Endothelial cell of umbilical vein (primary cell): ENCODE data around the gene MB. TPM values are rescaled to one million over a fixed set of nuclear protein-coding genes. Genes with fewer than 3 reads are reported as not detected.

Experiments used
- BruUV-seq: library from RNA; stranded (reverse); fragments of 400-500 nt; replicated peaks from 2 replicates; lab custom pipeline; 2021; lab: Mats Ljungman, UMichigan
- CTCF ChIA-PET: fragments of 300-600, 350-600 bp; sonication (Branson Sonifier 250); formaldehyde crosslinking; loops from one replicate; lab custom pipeline; 2021; ENCODE audit warnings: antibody characterized with exemption, inconsistent platforms; lab: Charles Lee
- POLR2A ChIA-PET: fragments of 300-600, 350-600 bp; sonication (Branson Sonifier 250); formaldehyde crosslinking; loops from one replicate; lab custom pipeline; 2021; ENCODE audit warnings: antibody characterized with exemption, inconsistent platforms; lab: Charles Lee
- DNase-seq: peaks from one replicate; pipeline ENCODE4 v3.0.0-alpha.2; 2011; ENCODE audit warnings: low read depth, low spot score
- FAIRE-seq: peaks from 2 replicates; lab custom pipeline; 2011; peaks lifted over from hg19 to GRCh38; lab: Jason Lieb, UNC
- H2AFZ ChIP-seq: 2 replicates; pipeline ENCODE4 v1.6.0; 2012; ENCODE audit warnings: low read depth, low read length, control low read depth, inconsistent platforms
- H3K27ac ChIP-seq: 2 replicates; pipeline ENCODE4 v1.5.1; 2011; ENCODE audit warnings: low read depth, mild to moderate bottlenecking, control low read depth, low read length, moderate library complexity; ENCODE audit not compliant: insufficient read depth
- H3K27me3 ChIP-seq, 2 experiments: 2 replicates each; pipeline versions ENCODE4 v1.6.0 to v1.6.1; 2011; ENCODE audit warnings: low read length in 2 of 2, mixed read lengths in 1 of 2; ENCODE audit not compliant: control insufficient read depth in 2 of 2, insufficient read depth in 2 of 2
- H3K36me3 ChIP-seq, 2 experiments: 2 replicates in 1 of 2; 3 replicates in 1 of 2; pipeline ENCODE4 v1.5.1; 2011; ENCODE audit warnings: low read length in 2 of 2, mild to moderate bottlenecking in 1 of 2, moderate library complexity in 1 of 2; ENCODE audit not compliant: control insufficient read depth in 2 of 2, insufficient read depth in 2 of 2; ENCODE audit errors: extremely low read depth in 1 of 2
- H3K4me1 ChIP-seq: 3 replicates; pipeline ENCODE4 v1.5.1; 2011; ENCODE audit warnings: mild to moderate bottlenecking, low read length; ENCODE audit not compliant: control insufficient read depth, insufficient read depth; ENCODE audit errors: extremely low read depth
- H3K4me2 ChIP-seq: 2 replicates; pipeline ENCODE4 v1.6.1; 2011; ENCODE audit warnings: low read length, control low read depth, mixed read lengths; ENCODE audit not compliant: insufficient read depth
- H3K4me3 ChIP-seq, 3 experiments: fragments of 200-600 bp in 1 of 3; sonication (generic), shearing (Covaris generic) in 1 of 3; replicated peaks in 1 of 3; 2 replicates each; pipeline ENCODE4 v1.5.1; 2011 to 2016; ENCODE audit warnings: control low read depth in 3 of 3, low read length in 3 of 3, mild to moderate bottlenecking in 2 of 3, inconsistent platforms in 1 of 3, low read depth in 1 of 3, moderate library complexity in 1 of 3; ENCODE audit not compliant: insufficient read depth in 1 of 3
- H3K79me2 ChIP-seq: 2 replicates; pipeline ENCODE4 v1.6.0; 2012; ENCODE audit warnings: low read length, inconsistent platforms; ENCODE audit not compliant: control insufficient read depth, insufficient read depth
- H3K9ac ChIP-seq: replicated peaks from 2 replicates; pipeline ENCODE3; 2011; ENCODE audit warnings: low read length, control low read depth; ENCODE audit not compliant: insufficient read depth; ENCODE audit errors: extremely low read depth
- H3K9me1 ChIP-seq: replicated peaks from 3 replicates; pipeline ENCODE4 v1.6.0; 2011; ENCODE audit warnings: mild to moderate bottlenecking, low read length; ENCODE audit not compliant: control insufficient read depth, insufficient read depth; ENCODE audit errors: extremely low read depth
- H3K9me3 ChIP-seq: replicated peaks from 2 replicates; pipeline ENCODE4 v1.5.1; 2012; ENCODE audit warnings: low read length, inconsistent platforms; ENCODE audit not compliant: control insufficient read depth, insufficient read depth
- H4K20me1 ChIP-seq: replicated peaks from 2 replicates; pipeline ENCODE3; 2011; ENCODE audit warnings: mild to moderate bottlenecking, low read length; ENCODE audit not compliant: control insufficient read depth, insufficient read depth; ENCODE audit errors: extremely low read depth
- FOS ChIP-seq: IDR thresholded peaks from 2 replicates; pipeline ENCODE4 v1.6.1; 2011; ENCODE audit warnings: mild to moderate bottlenecking, low read length, moderate library complexity, borderline replicate concordance; ENCODE audit not compliant: insufficient read depth
- GATA2 ChIP-seq: IDR thresholded peaks from 2 replicates; pipeline ENCODE4 v1.7.0; 2011; ENCODE audit warnings: low read depth, mild to moderate bottlenecking, moderate library complexity, mixed read lengths, low read length; ENCODE audit not compliant: insufficient read length, insufficient read depth
- MYC ChIP-seq: IDR thresholded peaks from one replicate; pipeline ENCODE4 v1.6.1; 2011; ENCODE audit warnings: mild to moderate bottlenecking, low read depth, low read length
- POLR2AphosphoS5 ChIP-seq: IDR thresholded peaks from 2 replicates; pipeline ENCODE4 v1.6.1; 2012; ENCODE audit warnings: low read depth, mild to moderate bottlenecking, control low read depth, low read length, moderate library complexity; ENCODE audit not compliant: insufficient read depth
- dilution Hi-C: fragments of 300-500 bp; cut with MboI; formaldehyde crosslinking; loops from one replicate; pipeline ENCODE4 v1.15.0; 2019; ENCODE audit warnings: low sequenced_read_pairs; ENCODE audit not compliant: extremely low pct_ligation_motif_present
- intact Hi-C: fragments of 100-400 bp; cut with micrococcal nuclease; formaldehyde crosslinking; loops from one replicate; pipeline ENCODE4 v1.10.0; 2022
- polyA plus RNA-seq, 4 experiments: library from polyadenylated mRNA; depleted of rRNA in 3 of 4; stranded (reverse) in 3 of 4; unstranded in 1 of 4; fragments of >200 nt; gene quantifications; 2 replicates each; pipeline versions ENCODE4 v1.2.1 to v1.2.3, GENCODE V29; 2011 to 2012; ENCODE audit warnings: missing spikeins in 1 of 4
- total RNA-seq: library from RNA; stranded (reverse); gene quantifications from 2 replicates; pipeline ENCODE4 v1.2.3, GENCODE V29; 2021
- TF ChIP-seq, protein P1 (sequence below), 2 donors: IDR thresholded peaks; 1 replicate in 1 of 2; 2 replicates in 1 of 2; pipeline ENCODE4 v1.5.1; 2011; ENCODE audit warnings: low read length in 2 of 2, mild to moderate bottlenecking in 2 of 2, moderate library complexity in 2 of 2, control low read depth in 1 of 2, inconsistent platforms in 1 of 2, low read depth in 1 of 2; ENCODE audit not compliant: insufficient read depth in 1 of 2; ENCODE audit errors: extremely low read depth in 1 of 2
- TF ChIP-seq, protein P2 (sequence below): IDR thresholded peaks from 2 replicates; pipeline ENCODE4 v1.6.1; 2011; ENCODE audit not compliant: insufficient read depth, insufficient read length

MB gene
- total and polyA plus RNA-seq, 2 donors (not counting 3 experiments of a cell fraction or from before 2014, with no cell fraction given), result not detected

DNA sequence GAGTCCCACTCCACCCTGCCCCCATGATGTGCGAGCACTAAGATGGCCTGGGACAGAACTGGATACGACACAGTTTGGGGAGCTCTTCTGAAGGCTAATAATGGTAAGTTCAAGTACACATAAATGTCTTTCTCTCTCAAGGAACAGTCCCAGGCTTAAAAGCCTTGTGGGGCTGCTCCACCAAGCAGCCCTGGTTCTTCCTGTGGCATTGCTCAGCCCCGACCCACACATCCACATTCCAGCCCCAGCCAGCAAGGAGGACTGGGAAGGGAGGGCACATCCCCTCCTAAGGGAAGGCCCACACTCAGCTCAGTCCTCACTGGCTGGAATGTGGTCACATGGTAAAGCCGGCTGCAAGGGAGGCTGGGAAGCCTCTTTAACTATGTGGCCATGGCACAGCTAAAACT, 13.3 kb upstream of the MB start:
- H3K27me3 ChIP-seq, result no peaks in the 10 kb centered on the region
- no peak overlapping the region for H3K9ac ChIP-seq
- no peaks in the 10 kb centered on the region for H3K79me2 ChIP-seq
- POLR2A ChIA-PET, result no interaction called here
- H3K27ac ChIP-seq, result no peak overlapping the region
- peaks cover 8% of the 10 kb centered on the region for H3K4me1 ChIP-seq
- H3K9me1 ChIP-seq, result no peaks in the 10 kb centered on the region
- intact Hi-C loops (no loop called here), dilution Hi-C loops (no loop called here)
- CTCF ChIA-PET, result interaction anchor here (0.6 to 2.7 kb wide), 9 partner anchors 10 to 494 kb away, joined by 3 to 17 read pairs (median 4); partner anchors contain the start of gene APOL6
- no peak overlapping the region for H3K4me3 ChIP-seq
- no peaks in the 10 kb centered on the region for H4K20me1 ChIP-seq
- FAIRE-seq (no peak), DNase-seq (no peak)
- H3K36me3 ChIP-seq, result no peaks in the 10 kb centered on the region
- BruUV-seq, result no TSS peak
- H3K9me3 ChIP-seq, result no peaks in the 10 kb centered on the region
- no peak overlapping the region for H3K4me2 ChIP-seq
- TF ChIP-seq MYC (no peak), POLR2AphosphoS5 (no peak), GATA2 (no peak), FOS (no peak)
- TF ChIP-seq, protein P1, sequence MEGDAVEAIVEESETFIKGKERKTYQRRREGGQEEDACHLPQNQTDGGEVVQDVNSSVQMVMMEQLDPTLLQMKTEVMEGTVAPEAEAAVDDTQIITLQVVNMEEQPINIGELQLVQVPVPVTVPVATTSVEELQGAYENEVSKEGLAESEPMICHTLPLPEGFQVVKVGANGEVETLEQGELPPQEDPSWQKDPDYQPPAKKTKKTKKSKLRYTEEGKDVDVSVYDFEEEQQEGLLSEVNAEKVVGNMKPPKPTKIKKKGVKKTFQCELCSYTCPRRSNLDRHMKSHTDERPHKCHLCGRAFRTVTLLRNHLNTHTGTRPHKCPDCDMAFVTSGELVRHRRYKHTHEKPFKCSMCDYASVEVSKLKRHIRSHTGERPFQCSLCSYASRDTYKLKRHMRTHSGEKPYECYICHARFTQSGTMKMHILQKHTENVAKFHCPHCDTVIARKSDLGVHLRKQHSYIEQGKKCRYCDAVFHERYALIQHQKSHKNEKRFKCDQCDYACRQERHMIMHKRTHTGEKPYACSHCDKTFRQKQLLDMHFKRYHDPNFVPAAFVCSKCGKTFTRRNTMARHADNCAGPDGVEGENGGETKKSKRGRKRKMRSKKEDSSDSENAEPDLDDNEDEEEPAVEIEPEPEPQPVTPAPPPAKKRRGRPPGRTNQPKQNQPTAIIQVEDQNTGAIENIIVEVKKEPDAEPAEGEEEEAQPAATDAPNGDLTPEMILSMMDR (IDR thresholded peaks at IDR 0.05; ENCODE audit: extremely low read depth in 1 of 2, insufficient read depth in 1 of 2, low read depth in 1 of 2, low read length in 2 of 2), result no peak
- TF ChIP-seq, protein P2, sequence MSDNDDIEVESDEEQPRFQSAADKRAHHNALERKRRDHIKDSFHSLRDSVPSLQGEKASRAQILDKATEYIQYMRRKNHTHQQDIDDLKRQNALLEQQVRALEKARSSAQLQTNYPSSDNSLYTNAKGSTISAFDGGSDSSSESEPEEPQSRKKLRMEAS, result no peak
- no peak overlapping the region for H2AFZ ChIP-seq
